Measurements from ENCODE around the gene WEE1. TPM values are rescaled to one million over a fixed set of nuclear protein-coding genes. Genes with fewer than 3 reads are reported as not detected.

The WEE1 gene
- total and polyA plus RNA-seq, 8 donors, result 20.7 to 83.6 (median 65.4) TPM

- intact Hi-C loops (cut with DNase I), result loop anchor here in 1 of 2 donors (10.0 kb wide), 1 partner anchor 145 kb away; no protein-coding TSS in a partner anchor
These were observed 36.4 kb downstream of the WEE1 start for GRCh38 chr11:9609841-9610240.

GRCh38 chr11:9613118-9613829, 39.8 kb downstream of the WEE1 start:
- peak; percentile 93 to 98 (median 96) for DNase-seq
- Histone ChIP-seq H3K36me3 (no peaks in the 10 kb centered on the region), H3K27me3 (no peaks in the 10 kb centered on the region), H3K9me3 (no peaks in the 10 kb centered on the region), H3K4me3 (peak overlapping the region; percentile 40 to 53), H3K27ac (peak overlapping the region; percentile 87 to 98), H3K4me1 (peaks cover 3 to 26% of the 10 kb centered on the region in 2 donors)
- intact Hi-C loops (cut with DNase I), result loop anchor here in 1 of 2 donors (10.0 kb wide), 1 partner anchor 142 kb away; no protein-coding TSS in a partner anchor
- peak; percentile 92 for ATAC-seq
- peak; percentile 90 to 96 for TF ChIP-seq CTCF (IDR thresholded peaks at IDR 0.05)

More at GRCh38 chr11:9609841-9610240, 36.4 kb downstream of the WEE1 start:
- H3K4me1 ChIP-seq, result peaks cover 3 to 22% of the 10 kb centered on the region in 2 donors
- no peak for DNase-seq
- no peaks in the 10 kb centered on the region for H3K36me3 ChIP-seq
- no peak for TF ChIP-seq CTCF (IDR thresholded peaks at IDR 0.05)
- no peaks in the 10 kb centered on the region for H3K27me3 ChIP-seq
- no peaks in the 10 kb centered on the region for H3K9me3 ChIP-seq
- no peak overlapping the region for H3K27ac ChIP-seq
- no peak overlapping the region for H3K4me3 ChIP-seq
- ATAC-seq, result no peak

- peak overlapping the region; percentile 87 to 98 for H3K27ac ChIP-seq
- no peaks in the 10 kb centered on the region for H3K27me3 ChIP-seq
- peaks cover 3 to 26% of the 10 kb centered on the region in 2 donors for H3K4me1 ChIP-seq
- ATAC-seq (peak; percentile 93), DNase-seq (peak; percentile 85 to 99 (median 92))
- intact Hi-C loops (cut with DNase I), result loop anchor here in 1 of 2 donors (10.0 kb wide), 1 partner anchor 141 kb away; no protein-coding TSS in a partner anchor
- H3K9me3 ChIP-seq, result no peaks in the 10 kb centered on the region
- peak; percentile 69 to 87 for TF ChIP-seq CTCF (IDR thresholded peaks at IDR 0.05)
- peak overlapping the region; percentile 40 to 53 for H3K4me3 ChIP-seq
- no peaks in the 10 kb centered on the region for H3K36me3 ChIP-seq
These were observed 40.6 kb downstream of the WEE1 start for GRCh38 chr11:9613830-9614762.

- DNase-seq (no peak), ATAC-seq (no peak)
- Histone ChIP-seq H3K4me1 (peaks cover 3 to 26% of the 10 kb centered on the region in 2 donors), H3K27me3 (no peaks in the 10 kb centered on the region), H3K9me3 (no peaks in the 10 kb centered on the region), H3K4me3 (peak overlapping the region in 1 of 2 donors; percentile 53), H3K27ac (peak overlapping the region; percentile 87 to 98), H3K36me3 (no peaks in the 10 kb centered on the region)
- TF ChIP-seq CTCF (IDR thresholded peaks at IDR 0.05), result no peak
- intact Hi-C loops (cut with DNase I), result loop anchor here in 1 of 2 donors (10.0 kb wide), 1 partner anchor 140 kb away; no protein-coding TSS in a partner anchor
These were observed 41.6 kb downstream of the WEE1 start for GRCh38 chr11:9615031-9615451.

Measured in left lung (tissue), 10 donors.